HepG2 (cell line): Measurements from ENCODE around the gene IZUMO4. TPM values are rescaled to one million over a fixed set of nuclear protein-coding genes. Genes with fewer than 3 reads are reported as not detected.

Experiments used
- CBFB ChIP-seq: sonication (generic); formaldehyde crosslinking; IDR thresholded peaks from 2 replicates; pipeline ENCODE4 v1.4.0; 2020; ENCODE audit warnings: missing genetic modification reagents
- CBX2 ChIP-seq, 2 experiments: fragments of 200-600 bp in 1 of 2; sonication (generic); formaldehyde crosslinking in 1 of 2; IDR thresholded peaks; 2 replicates each; pipeline versions ENCODE4 v1.7.0 to v1.8.1; 2018 to 2022; ENCODE audit warnings: low read depth in 2 of 2, low read length in 1 of 2, mild to moderate bottlenecking in 1 of 2, missing genetic modification reagents in 1 of 2
- DMAP1 ChIP-seq: IDR thresholded peaks from 2 replicates; pipeline ENCODE4 v1.6.1; 2016
- HNF1A ChIP-seq, 2 experiments: sonication (generic) in 1 of 2; formaldehyde crosslinking in 1 of 2; IDR thresholded peaks; 2 replicates each; pipeline versions ENCODE4 v1.4.0 to v1.6.1; 2016 to 2020; ENCODE audit warnings: borderline replicate concordance in 1 of 2, low read depth in 1 of 2, mild to moderate bottlenecking in 1 of 2, missing genetic modification reagents in 1 of 2
- JUN ChIP-seq: sonication (generic); formaldehyde crosslinking; IDR thresholded peaks from 2 replicates; pipeline ENCODE4 v1.4.0; 2020; ENCODE audit warnings: mild to moderate bottlenecking, missing genetic modification reagents
- POGK ChIP-seq: sonication (generic); formaldehyde crosslinking; conservative IDR thresholded peaks from 2 replicates; pipeline ENCODE4 v1.8.0; 2022; ENCODE audit warnings: mild to moderate bottlenecking, moderate library complexity, missing genetic modification reagents
- REPIN1 ChIP-seq: sonication (generic); formaldehyde crosslinking; IDR thresholded peaks from 2 replicates; pipeline ENCODE4 v1.8.0; 2022; ENCODE audit warnings: missing genetic modification reagents, low read depth, mild to moderate bottlenecking, borderline replicate concordance
- RORA ChIP-seq: sonication (generic); formaldehyde crosslinking; IDR thresholded peaks from 2 replicates; pipeline ENCODE4 v1.5.0; 2020; ENCODE audit warnings: mild to moderate bottlenecking, missing genetic modification reagents, moderate library complexity
- TAF15 ChIP-seq: fragments of 200-400 bp; formaldehyde crosslinking; IDR thresholded peaks from one replicate; pipeline ENCODE4 v1.6.1; 2018; ENCODE audit warnings: mild to moderate bottlenecking, low read depth, low read length; ENCODE audit not compliant: poor library complexity, severe bottlenecking
- ZFP36 ChIP-seq: fragments of 150-350 bp; IDR thresholded peaks from 2 replicates; pipeline ENCODE4 v1.6.1; 2018; ENCODE audit warnings: borderline replicate concordance, low read length, low read depth; ENCODE audit not compliant: partially characterized antibody
- ZNF121 ChIP-seq: sonication (generic); formaldehyde crosslinking; IDR thresholded peaks from 2 replicates; pipeline ENCODE4 v1.5.0; 2020; ENCODE audit warnings: mild to moderate bottlenecking, missing genetic modification reagents
- ZNF235 ChIP-seq: sonication (generic); formaldehyde crosslinking; IDR thresholded peaks from 2 replicates; pipeline ENCODE4 v1.8.1; 2023; ENCODE audit warnings: mild to moderate bottlenecking, missing genetic modification reagents, borderline replicate concordance
- ZNF646 ChIP-seq: sonication (generic); formaldehyde crosslinking; IDR thresholded peaks from 2 replicates; pipeline ENCODE4 v1.9.0; 2021; ENCODE audit warnings: mild to moderate bottlenecking, missing genetic modification reagents
- ZSCAN21 ChIP-seq: sonication (generic); formaldehyde crosslinking; IDR thresholded peaks from 2 replicates; pipeline ENCODE4 v1.8.0; 2022; ENCODE audit warnings: mild to moderate bottlenecking, missing genetic modification reagents, moderate library complexity, borderline replicate concordance
- polyA plus RNA-seq, 8 experiments: library from polyadenylated mRNA; depleted of rRNA in 3 of 8; stranded (reverse) in 7 of 8; unstranded in 1 of 8; fragments of >200 nt; fragmentation: Illumina TruSeq in 4 of 8; extraction: Trizol in 4 of 8; gene quantifications; 2 replicates each; pipeline versions ENCODE4 v1.2.1 to v1.2.3, GENCODE V29; 2011 to 2016; ENCODE audit warnings: low read depth in 4 of 8, missing spikeins in 1 of 8, mixed read lengths in 1 of 8; ENCODE audit not compliant: insufficient read depth in 1 of 8
- total RNA-seq, 5 experiments: library from RNA; depleted of rRNA; stranded (reverse); fragments of >200 nt; fragmentation: Illumina TruSeq; extraction: Trizol; gene quantifications; 2 replicates each; pipeline ENCODE4 v1.2.3, GENCODE V29; 2016; ENCODE audit warnings: low read depth in 1 of 5

Gene IZUMO4
- total and polyA plus RNA-seq, 2 of the 13 experiments (the other 11 are each of a cell fraction or from before 2014, with no cell fraction given), result 0.77 to 3.9 TPM

- TF ChIP-seq ZNF646 (CRISPR knock-in tag) (no peak), CBFB (peak; percentile 28; the same call in 1 of the 2 replicates), JUN (CRISPR knock-in tag) (0 out of 2 replicates have a peak, but pooled peaks have one; percentile 34), POGK (CRISPR knock-in tag) (no peak; the same call in none of the 2 replicates), CBX2 (IDR thresholded peaks at IDR 0.05; ENCODE audit: low read depth, low read length) (no peak), CBX2 (CRISPR knock-in tag; IDR thresholded peaks at IDR 0.05; ENCODE audit: low read depth) (no peak), ZSCAN21 (CRISPR knock-in tag) (no peak), TAF15 (no peak), DMAP1 (CRISPR knock-in tag) (peak; percentile 51), REPIN1 (CRISPR knock-in tag) (peak; percentile 67; the same call in 1 of the 2 replicates), ZNF235 (0 out of 2 replicates have a peak, but pooled peaks have one; percentile 26), HNF1A (IDR thresholded peaks at IDR 0.05; ENCODE audit: low read depth) (no peak), HNF1A (CRISPR knock-in tag; IDR thresholded peaks at IDR 0.05; ENCODE audit: borderline replicate concordance) (0 out of 2 replicates have a peak, but pooled peaks have one; percentile 29), ZNF121 (CRISPR knock-in tag) (no peak), RORA (CRISPR knock-in tag) (no peak), ZFP36 (no peak)
Observed at GRCh38 chr19:2061495-2062388, 35.0 kb upstream of the IZUMO4 start (continued).
